ACC112 (cell line): ENCODE results near the gene PNPLA3.

Source experiments
- H2AFZ ChIP-seq: fragments of 200-600 bp; sonication (generic); one replicate; pipeline ENCODE4 v1.6.0; 2017; ENCODE audit warnings: antibody characterized with exemption, low read length; ENCODE audit not compliant: unreplicated experiment
- H3K27ac ChIP-seq: fragments of 200-600 bp; sonication (generic); 2 replicates; pipeline ENCODE4 v1.5.1; 2014; ENCODE audit warnings: low read depth, mild to moderate bottlenecking, antibody characterized with exemption, low read length, moderate library complexity
- H3K27me3 ChIP-seq: fragments of 200-600 bp; sonication (generic); 2 replicates; pipeline ENCODE4 v1.6.1; 2014; ENCODE audit warnings: mild to moderate bottlenecking, antibody characterized with exemption, low read length, moderate library complexity, mixed read lengths; ENCODE audit not compliant: insufficient read depth
- H3K36me3 ChIP-seq: fragments of 200-600 bp; sonication (generic); 2 replicates; pipeline ENCODE4 v1.6.1; 2016; ENCODE audit warnings: mild to moderate bottlenecking, antibody characterized with exemption, low read length, moderate library complexity, mixed read lengths; ENCODE audit not compliant: insufficient read depth
- H3K4me1 ChIP-seq: fragments of 200-600 bp; sonication (generic); one replicate; pipeline ENCODE4 v1.6.1; 2016; ENCODE audit warnings: low read length, mixed read lengths; ENCODE audit not compliant: insufficient read depth, unreplicated experiment, control insufficient read depth
- H3K4me3 ChIP-seq: fragments of 200-600 bp; sonication (generic); 2 replicates; pipeline ENCODE4 v1.5.1; 2014; ENCODE audit warnings: mild to moderate bottlenecking, low read depth, low read length
- H3K79me2 ChIP-seq: fragments of 200-600 bp; sonication (generic); one replicate; pipeline ENCODE4 v1.6.0; 2016; ENCODE audit warnings: low read length; ENCODE audit not compliant: control insufficient read depth, unreplicated experiment, insufficient read depth

The PNPLA3 gene

DNA sequence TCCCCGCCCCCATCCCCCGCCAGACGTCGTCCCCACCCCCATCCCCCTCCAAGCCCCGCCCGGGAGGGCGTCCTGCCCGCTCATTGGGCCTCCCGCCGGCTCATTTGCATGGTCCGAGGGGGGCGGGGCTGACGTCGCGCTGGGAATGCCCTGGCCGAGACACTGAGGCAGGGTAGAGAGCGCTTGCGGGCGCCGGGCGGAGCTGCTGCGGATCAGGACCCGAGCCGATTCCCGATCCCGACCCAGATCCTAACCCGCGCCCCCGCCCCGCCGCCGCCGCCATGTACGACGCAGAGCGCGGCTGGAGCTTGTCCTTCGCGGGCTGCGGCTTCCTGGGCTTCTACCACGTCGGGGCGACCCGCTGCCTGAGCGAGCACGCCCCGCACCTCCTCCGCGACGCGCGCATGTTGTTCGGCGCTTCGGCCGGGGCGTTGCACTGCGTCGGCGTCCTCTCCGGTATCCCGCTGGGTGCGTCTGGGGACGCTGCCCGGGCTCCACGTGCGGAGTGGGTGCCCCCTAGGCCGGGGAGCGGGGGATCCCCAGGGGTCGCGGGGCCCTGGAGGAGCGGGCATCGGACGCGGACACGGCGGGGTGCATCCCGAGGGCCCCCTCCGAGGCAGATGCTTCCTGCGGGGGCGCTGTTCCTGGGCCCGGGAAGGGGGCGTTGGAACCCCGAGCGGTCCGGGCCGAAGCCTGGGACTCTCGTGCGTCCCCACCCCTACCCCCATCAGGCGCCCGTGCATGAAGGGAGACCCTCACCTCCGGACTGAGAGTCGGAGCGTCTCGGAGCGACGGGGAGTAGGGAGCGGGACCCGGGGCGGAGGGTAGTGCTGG lies at the start of gene PNPLA3:
TSS of gene PNPLA3 (plus strand) at position 175 of the 834 bp plus-strand sequence. CDS start at position 282, 107 bp downstream.
- H3K4me1 ChIP-seq, result peaks cover 35% of the 10 kb centered on the region
- H3K27me3 ChIP-seq, result no peaks in the 10 kb centered on the region
- peak within 1 kb of the TSS; percentile 87 for H3K4me3 ChIP-seq
- no peak within 1 kb of the TSS for H3K27ac ChIP-seq
- H3K36me3 ChIP-seq, result no peaks in the 10 kb centered on the region
- H2AFZ ChIP-seq, result peak within 1 kb of the TSS; percentile 48
- H3K79me2 ChIP-seq, result no peaks in the 10 kb centered on the region

DNA sequence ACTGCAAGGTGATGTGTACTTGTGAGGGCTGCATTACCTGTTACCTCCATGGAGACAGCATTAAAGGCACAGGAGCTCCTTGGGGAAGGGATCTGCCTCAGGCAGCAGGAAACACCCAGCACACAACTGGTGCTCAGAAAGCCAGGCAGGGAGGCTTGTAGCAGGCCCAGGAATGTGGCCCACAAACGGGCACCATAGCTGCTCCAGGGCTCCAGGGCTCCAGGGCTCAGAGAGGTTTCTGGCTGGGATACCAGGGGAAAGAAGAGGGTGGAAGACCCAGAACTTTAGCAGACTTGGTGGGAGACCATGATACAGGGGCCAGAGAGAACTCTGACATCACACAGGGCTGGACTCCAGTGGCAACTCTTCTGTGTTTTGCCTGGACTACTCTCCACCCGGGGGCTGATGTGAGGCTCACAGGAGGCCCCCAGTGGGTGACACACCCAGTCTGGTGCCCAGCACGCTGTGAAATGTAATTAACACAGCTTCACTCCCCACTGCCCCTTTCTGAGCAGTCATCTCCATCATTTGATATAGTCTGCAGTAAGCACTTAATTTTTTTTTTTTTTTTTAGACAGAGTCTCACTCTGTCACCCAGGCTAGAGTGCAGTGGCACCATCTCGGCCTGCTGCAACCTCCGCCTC lies 46.6 kb upstream of the PNPLA3 start:
- Histone ChIP-seq H3K27me3 (peaks cover 31% of the 10 kb centered on the region), H3K79me2 (no peaks in the 10 kb centered on the region), H3K27ac (no peak overlapping the region), H3K4me3 (no peak overlapping the region), H3K4me1 (no peaks in the 10 kb centered on the region), H2AFZ (no peak overlapping the region), H3K36me3 (no peaks in the 10 kb centered on the region)

- Histone ChIP-seq H3K27ac (no peak overlapping the region), H2AFZ (no peak overlapping the region), H3K27me3 (peaks cover 21% of the 10 kb centered on the region), H3K79me2 (no peaks in the 10 kb centered on the region), H3K4me1 (no peaks in the 10 kb centered on the region), H3K4me3 (no peak overlapping the region), H3K36me3 (no peaks in the 10 kb centered on the region)
Observed at GRCh38 chr22:43878079-43878795, 45.4 kb upstream of the PNPLA3 start.

DNA sequence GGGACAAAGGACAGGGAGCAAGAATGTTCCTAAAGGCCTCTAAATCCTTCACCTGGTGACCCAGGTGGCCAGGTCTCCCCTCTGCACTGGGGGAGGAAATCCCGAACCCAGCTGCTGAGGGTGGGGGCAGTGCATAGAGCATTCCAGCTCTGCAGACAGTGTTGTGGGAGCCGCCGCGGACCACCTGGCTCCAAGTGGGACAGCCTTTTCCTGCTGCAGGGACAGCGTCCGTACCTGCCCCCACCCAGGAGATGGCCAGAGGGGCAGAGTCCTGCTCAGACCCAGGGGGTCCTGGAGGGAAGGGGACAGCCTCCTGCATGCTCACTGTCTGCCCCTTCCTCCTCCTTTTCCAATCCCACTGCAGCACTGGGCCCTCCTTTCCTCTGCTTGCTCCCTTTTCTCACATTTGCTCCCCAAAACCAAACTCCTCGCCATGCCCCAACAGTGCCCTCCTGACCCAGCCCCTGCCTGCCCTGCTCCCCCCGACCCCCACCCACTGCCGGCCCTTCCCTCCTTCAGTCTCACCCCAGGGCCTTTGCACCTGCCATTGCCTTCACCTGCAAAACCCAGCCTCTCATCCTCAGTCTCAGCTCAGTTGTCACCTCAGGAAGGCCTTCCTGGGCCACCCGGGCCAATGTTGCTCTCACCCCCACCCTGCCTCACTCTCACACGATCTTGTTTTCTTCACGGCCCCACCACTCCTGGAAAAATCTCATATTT lies 44.6 kb upstream of the PNPLA3 start:
- Histone ChIP-seq H3K4me3 (no peak overlapping the region), H3K27ac (no peak overlapping the region), H2AFZ (no peak overlapping the region), H3K4me1 (no peaks in the 10 kb centered on the region), H3K79me2 (no peaks in the 10 kb centered on the region), H3K27me3 (peaks cover 17% of the 10 kb centered on the region), H3K36me3 (no peaks in the 10 kb centered on the region)

GRCh38 chr22:43879901-43880540 lies 43.6 kb upstream of the PNPLA3 start:
- Histone ChIP-seq H3K4me3 (no peak overlapping the region), H3K4me1 (no peaks in the 10 kb centered on the region), H3K36me3 (no peaks in the 10 kb centered on the region), H3K27me3 (peaks cover 17% of the 10 kb centered on the region), H2AFZ (no peak overlapping the region), H3K79me2 (no peaks in the 10 kb centered on the region), H3K27ac (no peak overlapping the region)

DNA sequence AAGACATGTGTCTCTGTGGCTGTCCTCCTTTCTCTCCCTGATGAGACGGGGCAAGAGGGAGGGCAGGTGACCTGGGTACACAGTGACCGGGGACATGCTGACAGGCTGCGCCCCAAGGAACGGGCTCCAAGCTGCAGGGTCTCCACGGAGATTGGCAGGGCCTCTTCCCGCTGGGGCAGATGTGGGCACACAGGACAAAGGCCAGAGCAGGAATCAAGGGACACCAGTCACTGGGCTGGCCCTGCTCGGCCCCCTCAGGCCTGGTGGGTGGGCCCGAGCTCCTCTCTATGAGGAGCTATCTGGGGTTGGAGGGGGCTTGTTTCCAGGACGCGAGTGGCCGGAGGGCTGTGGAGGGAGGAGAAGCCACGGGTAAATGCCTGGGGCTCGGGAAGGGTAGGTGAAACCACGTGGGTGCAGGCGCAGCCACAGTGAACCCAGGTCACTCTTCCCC lies 43.0 kb upstream of the PNPLA3 start:
- Histone ChIP-seq H3K27ac (no peak overlapping the region), H3K27me3 (peaks cover 17% of the 10 kb centered on the region), H3K4me1 (no peaks in the 10 kb centered on the region), H2AFZ (no peak overlapping the region), H3K79me2 (no peaks in the 10 kb centered on the region), H3K36me3 (no peaks in the 10 kb centered on the region), H3K4me3 (no peak overlapping the region)

GRCh38 chr22:43881091-43882061 lies 42.2 kb upstream of the PNPLA3 start:
- Histone ChIP-seq H3K79me2 (no peaks in the 10 kb centered on the region), H3K36me3 (no peaks in the 10 kb centered on the region), H3K4me1 (no peaks in the 10 kb centered on the region), H3K27ac (no peak overlapping the region), H2AFZ (no peak overlapping the region), H3K27me3 (peaks cover 12% of the 10 kb centered on the region), H3K4me3 (no peak overlapping the region)

- H3K27ac ChIP-seq, result no peak overlapping the region
- no peak overlapping the region for H2AFZ ChIP-seq
- H3K79me2 ChIP-seq, result no peaks in the 10 kb centered on the region
- H3K36me3 ChIP-seq, result no peaks in the 10 kb centered on the region
- no peak overlapping the region for H3K4me3 ChIP-seq
- no peaks in the 10 kb centered on the region for H3K4me1 ChIP-seq
- H3K27me3 ChIP-seq, result peaks cover 7% of the 10 kb centered on the region; the same call in 1 of the 2 replicates
Observed at GRCh38 chr22:43882122-43882767, 41.4 kb upstream of the PNPLA3 start.
